Measurements from ENCODE around the gene CENPB.

The CENPB gene

DNA sequence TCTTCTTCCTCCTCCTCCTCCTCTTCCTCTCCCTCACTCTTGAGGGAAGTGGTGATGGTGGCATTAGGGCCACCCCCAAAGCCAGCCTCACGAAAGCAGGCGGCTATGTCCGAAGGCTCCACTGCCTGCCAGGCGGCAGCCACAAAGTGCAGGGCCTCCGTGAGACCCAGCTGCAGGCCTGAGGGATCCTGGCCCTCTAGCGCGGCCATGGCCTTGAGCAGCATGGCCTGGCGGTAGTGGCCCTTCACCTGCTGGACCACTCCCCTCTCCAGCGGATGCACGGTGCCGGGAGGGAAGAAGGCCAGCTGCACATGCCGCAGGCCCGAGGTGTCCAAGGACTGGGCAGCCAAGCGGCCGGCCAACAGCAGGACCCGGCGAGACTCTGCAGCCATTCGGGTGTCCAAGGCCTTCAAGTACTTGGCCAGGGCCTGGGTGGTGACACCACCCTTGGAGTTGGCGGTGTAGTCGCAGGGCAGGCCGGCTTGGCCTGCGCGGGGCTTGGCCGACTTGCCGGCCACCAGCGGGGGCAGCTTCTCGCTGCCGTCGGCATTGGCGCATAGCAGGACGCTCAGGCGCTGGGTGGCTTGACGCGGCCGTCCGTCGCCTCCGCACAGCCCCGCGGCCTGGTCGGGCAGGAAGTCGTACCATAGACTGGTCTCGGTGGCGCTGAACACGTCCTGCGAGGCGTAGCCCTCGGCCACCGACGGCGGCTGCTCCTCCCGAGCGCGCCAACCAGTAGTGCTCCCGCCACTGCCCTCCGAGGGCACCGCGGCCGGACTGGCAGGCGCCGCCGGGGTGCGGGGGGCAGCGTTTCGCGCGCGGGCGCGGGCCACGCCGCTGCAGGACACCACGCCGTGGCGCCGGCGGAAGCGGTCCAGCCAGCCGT lies 1.1 kb downstream of the CENPB start:
- peak overlapping the region in 1 of 2 experiments; percentile 86 for H3K14ac ChIP-seq (ENCODE audit: low read length in 2 of 2)
- peak overlapping the region; percentile 87 for H3K9ac ChIP-seq (ENCODE audit: low read length)
- no peak overlapping the region for H2BK5ac ChIP-seq (ENCODE audit: low read depth, low read length, poor library complexity, severe bottlenecking)
- H3K4me1 ChIP-seq (ENCODE audit: control insufficient read depth, insufficient read depth, low read depth, low read length) = peaks cover 34% of the 10 kb centered on the region
- H3K23ac ChIP-seq (ENCODE audit: low read length in 2 of 2) = peak overlapping the region in 1 of 2 experiments; percentile 61
- H3K4me2 ChIP-seq (ENCODE audit: low read length, poor library complexity, severe bottlenecking) = peak overlapping the region; percentile 81
- peak overlapping the region; percentile 77 for H2AFZ ChIP-seq (ENCODE audit: low read depth, low read length)
- no peak overlapping the region for H3K27ac ChIP-seq (ENCODE audit: low read length, poor library complexity, severe bottlenecking)
- WGBS = 69% methylated on average over 79 of the region's 79 CpGs
- peak overlapping the region; percentile 56 to 88 for H3K4me3 ChIP-seq (ENCODE audit: insufficient read depth in 1 of 2, low read depth in 1 of 2, low read length in 2 of 2)
- H3K9me3 ChIP-seq (ENCODE audit: control insufficient read depth, low read length) = no peaks in the 10 kb centered on the region
- peak overlapping the region; percentile 10 to 93 for H3K18ac ChIP-seq (ENCODE audit: low read depth in 1 of 2, low read length in 2 of 2)
- H2AK5ac ChIP-seq (ENCODE audit: low read length, severe bottlenecking) = no peak overlapping the region
- H3K4ac ChIP-seq (ENCODE audit: low read depth in 1 of 2, low read length in 2 of 2) = peak overlapping the region; percentile 41 to 86
- no peak overlapping the region for H4K8ac ChIP-seq (ENCODE audit: low read length)
- H4K91ac ChIP-seq (ENCODE audit: low read length) = peak overlapping the region; percentile 18
- peak; percentile 9 for DNase-seq
- H2BK120ac ChIP-seq (ENCODE audit: low read depth, low read length) = no peak overlapping the region
- H3K79me1 ChIP-seq (replicated peaks; ENCODE audit: low read length, poor library complexity, severe bottlenecking) = peaks cover 18% of the 10 kb centered on the region
- peaks cover 23 to 29% of the 10 kb centered on the region in 2 experiments for H3K36me3 ChIP-seq (ENCODE audit: control insufficient read depth in 1 of 2, insufficient read depth in 2 of 2, low read depth in 1 of 2, low read length in 2 of 2)
- H2BK15ac ChIP-seq (ENCODE audit: low read depth, poor library complexity, severe bottlenecking) = no peak overlapping the region
- no peaks in the 10 kb centered on the region for H3K27me3 ChIP-seq (ENCODE audit: control insufficient read depth in 1 of 2, insufficient read depth in 1 of 2, low read length in 2 of 2)
- H2BK12ac ChIP-seq (ENCODE audit: low read length in 2 of 2) = peak overlapping the region in 1 of 2 experiments; percentile 61

DNA sequence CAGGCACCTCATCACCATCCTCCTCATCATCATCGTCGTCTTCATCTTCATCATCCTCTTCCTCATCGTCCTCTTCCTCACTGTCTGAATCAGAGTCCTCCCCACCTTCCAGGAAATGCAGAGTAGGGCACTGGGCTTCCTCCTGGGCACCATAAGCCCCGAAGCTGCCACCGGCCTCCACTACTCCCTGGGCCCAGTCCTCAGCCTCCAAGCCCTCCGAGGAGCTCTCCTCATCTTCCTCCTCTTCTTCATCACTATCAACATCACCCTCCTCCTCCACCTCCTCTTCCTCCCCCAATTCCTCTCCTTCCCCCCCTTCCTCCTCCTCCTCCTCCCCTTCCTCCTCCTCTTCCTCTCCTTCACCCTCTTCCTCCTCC lies 1.7 kb downstream of the CENPB start:
- peaks cover 34% of the 10 kb centered on the region for H3K4me1 ChIP-seq (ENCODE audit: control insufficient read depth, insufficient read depth, low read depth, low read length)
- peaks cover 18% of the 10 kb centered on the region for H3K79me1 ChIP-seq (replicated peaks; ENCODE audit: low read length, poor library complexity, severe bottlenecking)
- no peak overlapping the region for H2AK5ac ChIP-seq (ENCODE audit: low read length, severe bottlenecking)
- H4K91ac ChIP-seq (ENCODE audit: low read length) = no peak overlapping the region
- WGBS = 96% methylated on average over 6 of the region's 6 CpGs
- H3K4me3 ChIP-seq (ENCODE audit: insufficient read depth in 1 of 2, low read depth in 1 of 2, low read length in 2 of 2) = peak overlapping the region in 1 of 2 experiments; percentile 88
- no peak overlapping the region for H3K23ac ChIP-seq (ENCODE audit: low read length in 2 of 2)
- DNase-seq = no peak
- H3K4ac ChIP-seq (ENCODE audit: low read depth in 1 of 2, low read length in 2 of 2) = no peak overlapping the region
- no peaks in the 10 kb centered on the region for H3K9me3 ChIP-seq (ENCODE audit: control insufficient read depth, low read length)
- no peak overlapping the region for H2BK15ac ChIP-seq (ENCODE audit: low read depth, poor library complexity, severe bottlenecking)
- no peak overlapping the region for H3K4me2 ChIP-seq (ENCODE audit: low read length, poor library complexity, severe bottlenecking)
- H3K36me3 ChIP-seq (ENCODE audit: control insufficient read depth in 1 of 2, insufficient read depth in 2 of 2, low read depth in 1 of 2, low read length in 2 of 2) = peaks cover 23 to 29% of the 10 kb centered on the region in 2 experiments
- no peak overlapping the region for H3K27ac ChIP-seq (ENCODE audit: low read length, poor library complexity, severe bottlenecking)
- no peak overlapping the region for H2AFZ ChIP-seq (ENCODE audit: low read depth, low read length)
- H2BK5ac ChIP-seq (ENCODE audit: low read depth, low read length, poor library complexity, severe bottlenecking) = no peak overlapping the region
- peak overlapping the region; percentile 87 for H3K9ac ChIP-seq (ENCODE audit: low read length)
- no peak overlapping the region for H3K18ac ChIP-seq (ENCODE audit: low read depth in 1 of 2, low read length in 2 of 2)
- no peak overlapping the region for H3K14ac ChIP-seq (ENCODE audit: low read length in 2 of 2)
- H4K8ac ChIP-seq (ENCODE audit: low read length) = no peak overlapping the region
- H2BK12ac ChIP-seq (ENCODE audit: low read length in 2 of 2) = no peak overlapping the region
- no peak overlapping the region for H2BK120ac ChIP-seq (ENCODE audit: low read depth, low read length)
- H3K27me3 ChIP-seq (ENCODE audit: control insufficient read depth in 1 of 2, insufficient read depth in 1 of 2, low read length in 2 of 2) = no peaks in the 10 kb centered on the region

DNA sequence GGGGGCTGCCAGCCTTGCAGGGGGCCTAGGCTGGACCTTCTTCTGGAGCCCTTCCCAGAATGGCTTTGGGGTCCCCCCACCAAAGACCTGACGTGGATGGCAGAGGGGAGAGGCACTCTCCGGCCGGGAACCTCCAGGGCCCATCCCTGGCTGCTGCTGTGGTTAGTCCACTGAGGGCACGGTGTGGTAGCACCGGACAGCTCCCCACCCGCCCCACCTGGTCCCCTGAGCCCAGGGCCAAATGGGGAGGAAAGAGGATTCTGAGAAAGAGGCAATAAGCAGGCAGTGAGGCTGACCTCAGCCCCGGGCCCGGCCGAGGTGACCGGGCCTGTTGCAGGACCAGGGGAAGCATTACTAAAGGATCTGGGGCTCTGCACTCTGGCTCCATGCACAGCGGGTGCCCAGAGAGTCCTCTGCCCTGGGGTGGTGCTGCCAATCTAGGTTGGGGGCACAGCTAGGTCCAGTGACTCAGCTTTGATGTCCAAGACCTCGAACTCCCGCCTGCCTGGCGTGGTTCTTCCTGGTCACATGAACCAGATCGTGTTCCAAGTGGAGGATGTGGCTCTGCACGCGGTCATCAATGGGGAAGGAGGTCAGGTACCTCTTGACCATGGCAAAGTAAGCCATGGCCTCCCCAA lies 2.2 kb downstream of the CENPB start:
- no peaks in the 10 kb centered on the region for H3K9me3 ChIP-seq (ENCODE audit: control insufficient read depth, low read length)
- H3K23ac ChIP-seq (ENCODE audit: low read length in 2 of 2) = no peak overlapping the region
- no peak overlapping the region for H2AFZ ChIP-seq (ENCODE audit: low read depth, low read length)
- H2AK5ac ChIP-seq (ENCODE audit: low read length, severe bottlenecking) = no peak overlapping the region
- H3K4me1 ChIP-seq (ENCODE audit: control insufficient read depth, insufficient read depth, low read depth, low read length) = peaks cover 34% of the 10 kb centered on the region
- H2BK5ac ChIP-seq (ENCODE audit: low read depth, low read length, poor library complexity, severe bottlenecking) = no peak overlapping the region
- H3K14ac ChIP-seq (ENCODE audit: low read length in 2 of 2) = no peak overlapping the region
- H2BK120ac ChIP-seq (ENCODE audit: low read depth, low read length) = no peak overlapping the region
- peaks cover 23 to 29% of the 10 kb centered on the region in 2 experiments for H3K36me3 ChIP-seq (ENCODE audit: control insufficient read depth in 1 of 2, insufficient read depth in 2 of 2, low read depth in 1 of 2, low read length in 2 of 2)
- 96% methylated on average over 17 of the region's 17 CpGs for WGBS
- H2BK15ac ChIP-seq (ENCODE audit: low read depth, poor library complexity, severe bottlenecking) = no peak overlapping the region
- no peak for DNase-seq
- no peak overlapping the region for H3K27ac ChIP-seq (ENCODE audit: low read length, poor library complexity, severe bottlenecking)
- peak overlapping the region; percentile 87 for H3K9ac ChIP-seq (ENCODE audit: low read length)
- no peak overlapping the region for H4K91ac ChIP-seq (ENCODE audit: low read length)
- H3K27me3 ChIP-seq (ENCODE audit: control insufficient read depth in 1 of 2, insufficient read depth in 1 of 2, low read length in 2 of 2) = peaks cover 0 to under 1% of the 10 kb centered on the region in 2 experiments
- peaks cover 18% of the 10 kb centered on the region for H3K79me1 ChIP-seq (replicated peaks; ENCODE audit: low read length, poor library complexity, severe bottlenecking)
- no peak overlapping the region for H2BK12ac ChIP-seq (ENCODE audit: low read length in 2 of 2)
- peak overlapping the region in 1 of 2 experiments; percentile 88 for H3K4me3 ChIP-seq (ENCODE audit: insufficient read depth in 1 of 2, low read depth in 1 of 2, low read length in 2 of 2)
- no peak overlapping the region for H4K8ac ChIP-seq (ENCODE audit: low read length)
- no peak overlapping the region for H3K4me2 ChIP-seq (ENCODE audit: low read length, poor library complexity, severe bottlenecking)
- no peak overlapping the region for H3K4ac ChIP-seq (ENCODE audit: low read depth in 1 of 2, low read length in 2 of 2)
- H3K18ac ChIP-seq (ENCODE audit: low read depth in 1 of 2, low read length in 2 of 2) = no peak overlapping the region

Data from mesenchymal stem cell (in vitro differentiated cells and primary cell).